GM12865 (cell line): Measurements from ENCODE around the gene CD99L2.

Experiments
- DNase-seq: peaks from one replicate; pipeline ENCODE4 v3.0.0; 2010; ENCODE audit warnings: low read depth
- H3K4me3 ChIP-seq: 2 replicates; pipeline ENCODE4 v1.5.1; 2011; ENCODE audit warnings: mild to moderate bottlenecking, low read depth, low read length, control low read depth
- CTCF ChIP-seq: IDR thresholded peaks from 2 replicates; pipeline ENCODE4 v1.5.1; 2011; ENCODE audit warnings: low read length, control low read depth, low read depth, inconsistent platforms; ENCODE audit not compliant: insufficient read depth; ENCODE audit errors: missing control alignments

Gene CD99L2

DNA sequence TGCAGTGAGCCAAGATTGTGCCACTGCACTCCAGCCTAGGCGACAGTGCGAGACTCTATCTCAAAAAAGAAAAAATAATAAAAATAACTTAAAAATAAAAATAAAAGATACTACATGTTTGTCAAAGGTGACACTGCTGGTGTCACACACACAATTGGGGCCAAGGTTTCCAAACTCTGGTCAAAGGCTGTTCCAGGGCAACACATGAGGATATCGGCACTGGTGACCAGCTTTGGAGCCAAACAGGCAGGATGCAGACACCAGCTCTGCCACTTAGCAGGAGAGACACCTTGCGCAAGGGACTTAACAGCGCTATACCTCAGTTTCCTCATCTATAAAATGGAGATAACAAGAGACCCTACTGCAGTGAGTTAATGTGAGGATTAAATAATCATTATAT, 52.3 kb downstream of the CD99L2 start:
- no peak for TF ChIP-seq CTCF
- no peak for DNase-seq

GRCh38 chrX:150845091-150845490, 53.4 kb downstream of the CD99L2 start:
- TF ChIP-seq CTCF = no peak
- H3K4me3 ChIP-seq = no peak overlapping the region
- DNase-seq = no peak

More for the DNA sequence above, 52.3 kb downstream of the CD99L2 start:
- no peak overlapping the region for H3K4me3 ChIP-seq

DNA sequence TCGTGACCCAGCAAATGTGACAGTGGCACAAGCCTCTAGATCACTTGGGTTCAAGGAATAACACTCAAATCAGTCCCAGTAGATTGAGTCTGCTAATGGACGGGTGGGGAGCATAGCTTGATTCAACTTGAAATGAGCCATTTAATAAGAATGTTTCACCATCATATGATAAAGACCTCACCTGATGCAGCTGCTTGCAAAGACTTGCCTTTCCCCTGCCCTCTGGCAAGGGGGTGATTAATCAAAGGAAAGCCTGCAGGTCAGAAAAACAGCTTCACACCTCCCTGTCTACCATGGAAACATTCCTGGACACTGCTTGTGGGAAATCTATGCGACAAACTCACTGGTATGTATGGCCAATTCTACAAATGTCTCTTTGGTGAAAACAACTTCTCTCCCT, 54.5 kb downstream of the CD99L2 start:
- no peak for TF ChIP-seq CTCF
- DNase-seq = no peak
- no peak overlapping the region for H3K4me3 ChIP-seq

- no peak overlapping the region for H3K4me3 ChIP-seq
- DNase-seq = no peak
- TF ChIP-seq CTCF = no peak
Observed at GRCh38 chrX:150842198-150842685, 56.2 kb downstream of the CD99L2 start.

DNA sequence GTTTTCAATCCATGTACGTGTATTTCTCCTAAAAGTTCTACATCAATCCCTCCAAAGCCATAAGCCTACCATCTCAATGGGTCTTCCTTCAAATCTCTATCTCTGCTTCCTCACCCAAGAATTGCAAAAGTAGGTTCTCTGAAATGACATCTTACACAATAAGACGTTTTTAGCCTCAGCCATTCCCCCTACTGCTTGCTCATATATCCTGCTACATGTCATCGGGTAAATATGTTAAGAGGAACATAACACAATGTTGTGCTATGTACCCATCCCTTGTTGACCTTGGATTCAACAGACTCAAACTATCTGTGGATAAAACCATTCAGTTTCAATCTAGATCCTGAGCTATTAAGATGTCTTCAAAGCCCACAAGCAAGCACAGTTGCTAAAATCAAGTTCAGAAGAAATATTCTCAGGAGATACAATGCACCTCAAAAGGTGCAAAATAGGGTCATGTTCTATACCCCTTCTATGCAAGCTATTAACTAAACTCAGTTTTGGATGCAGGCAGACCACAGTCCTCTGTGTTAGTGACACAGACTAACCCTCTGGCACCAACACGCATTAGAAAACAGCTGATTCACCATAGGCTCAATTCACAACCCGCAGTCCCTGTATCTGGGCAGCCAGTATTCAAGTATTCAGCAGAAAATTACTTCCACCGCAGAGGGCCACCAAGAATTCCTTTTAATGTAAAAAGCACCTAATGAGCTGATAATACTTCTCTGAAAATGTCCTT, 56.8 kb downstream of the CD99L2 start:
- no peak overlapping the region for H3K4me3 ChIP-seq
- DNase-seq = no peak
- no peak for TF ChIP-seq CTCF

DNA sequence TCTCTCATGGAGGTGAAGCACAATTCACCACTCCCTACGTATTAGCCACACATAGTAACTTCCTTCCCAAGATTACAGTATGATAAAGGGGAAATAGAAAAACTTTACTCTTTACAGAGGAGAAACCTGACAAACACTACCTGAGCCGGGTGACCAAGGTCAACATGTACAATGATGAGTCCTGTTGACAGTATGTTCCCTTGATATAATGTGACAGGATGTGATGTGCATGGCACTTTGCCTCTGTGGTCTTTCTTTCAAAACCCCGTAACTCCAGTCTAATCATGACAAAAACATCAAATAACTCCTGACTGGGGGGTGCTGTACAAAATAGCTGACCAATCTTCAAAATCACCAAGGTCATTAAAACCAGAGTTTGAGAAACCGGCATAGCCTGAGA, 60.6 kb downstream of the CD99L2 start:
- H3K4me3 ChIP-seq = no peak overlapping the region
- DNase-seq = no peak
- no peak for TF ChIP-seq CTCF

DNA sequence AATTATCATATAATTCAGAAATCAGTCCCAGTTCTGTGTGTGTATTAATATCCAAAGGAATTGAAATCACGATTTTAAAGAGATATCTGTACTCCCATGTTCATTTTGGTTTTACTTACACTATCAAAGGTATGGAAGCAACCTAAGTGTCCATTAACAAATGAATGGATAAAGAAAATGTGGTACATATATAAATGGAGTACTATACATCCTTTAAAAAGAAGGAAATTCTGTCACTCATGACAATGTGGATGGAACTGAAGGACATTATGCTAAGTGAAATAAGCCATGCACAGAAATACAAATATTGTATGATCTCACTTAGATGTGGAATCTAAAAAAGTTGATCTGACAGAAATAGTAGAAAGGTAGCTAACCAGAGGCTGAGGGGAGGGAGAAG, 63.8 kb downstream of the CD99L2 start:
- H3K4me3 ChIP-seq = no peak overlapping the region
- TF ChIP-seq CTCF = no peak
- no peak for DNase-seq
